ENCODE results near the gene C1QTNF3.

Gene C1QTNF3

DNA sequence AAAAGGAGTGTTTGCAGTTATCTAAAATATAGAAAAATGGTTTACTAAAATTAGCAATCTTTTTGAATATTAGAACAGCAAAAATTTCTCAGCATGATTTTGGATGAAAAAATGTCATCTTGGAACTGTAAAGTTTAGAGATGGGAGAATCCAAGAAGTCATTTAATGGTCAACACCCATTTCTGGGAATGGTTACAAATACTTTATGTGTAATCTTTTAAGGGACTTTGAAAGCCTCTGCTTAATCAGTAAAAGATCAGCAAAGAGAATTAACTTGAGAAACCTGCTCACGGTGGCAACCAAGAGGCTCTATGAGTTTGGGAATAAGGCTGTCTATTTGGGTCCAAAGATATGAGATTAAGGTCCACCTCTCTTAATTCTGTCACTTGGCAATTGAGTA, 13.0 kb downstream of the C1QTNF3 start:
- Histone ChIP-seq H3K79me2 (no peaks in the 10 kb centered on the region), H3K27ac (no peak overlapping the region), H3K9me3 (ENCODE audit: control insufficient read depth, low read length) (no peaks in the 10 kb centered on the region), H2AFZ (no peak overlapping the region), H3K4me1 (no peaks in the 10 kb centered on the region), H3K4me2 (ENCODE audit: low read length) (no peak overlapping the region), H3K9ac (no peak overlapping the region), H3K36me3 (ENCODE audit: control insufficient read depth, insufficient read depth, low read length) (no peaks in the 10 kb centered on the region), H3K27me3 (ENCODE audit: control insufficient read depth, insufficient read depth, low read length) (no peaks in the 10 kb centered on the region), H3K4me3 (ENCODE audit: low read depth, low read length) (no peak overlapping the region)
- TF ChIP-seq, protein P1, sequence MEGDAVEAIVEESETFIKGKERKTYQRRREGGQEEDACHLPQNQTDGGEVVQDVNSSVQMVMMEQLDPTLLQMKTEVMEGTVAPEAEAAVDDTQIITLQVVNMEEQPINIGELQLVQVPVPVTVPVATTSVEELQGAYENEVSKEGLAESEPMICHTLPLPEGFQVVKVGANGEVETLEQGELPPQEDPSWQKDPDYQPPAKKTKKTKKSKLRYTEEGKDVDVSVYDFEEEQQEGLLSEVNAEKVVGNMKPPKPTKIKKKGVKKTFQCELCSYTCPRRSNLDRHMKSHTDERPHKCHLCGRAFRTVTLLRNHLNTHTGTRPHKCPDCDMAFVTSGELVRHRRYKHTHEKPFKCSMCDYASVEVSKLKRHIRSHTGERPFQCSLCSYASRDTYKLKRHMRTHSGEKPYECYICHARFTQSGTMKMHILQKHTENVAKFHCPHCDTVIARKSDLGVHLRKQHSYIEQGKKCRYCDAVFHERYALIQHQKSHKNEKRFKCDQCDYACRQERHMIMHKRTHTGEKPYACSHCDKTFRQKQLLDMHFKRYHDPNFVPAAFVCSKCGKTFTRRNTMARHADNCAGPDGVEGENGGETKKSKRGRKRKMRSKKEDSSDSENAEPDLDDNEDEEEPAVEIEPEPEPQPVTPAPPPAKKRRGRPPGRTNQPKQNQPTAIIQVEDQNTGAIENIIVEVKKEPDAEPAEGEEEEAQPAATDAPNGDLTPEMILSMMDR (IDR thresholded peaks at IDR 0.05), result no peak

- H3K79me2 ChIP-seq, result no peaks in the 10 kb centered on the region
- H3K4me1 ChIP-seq, result no peaks in the 10 kb centered on the region
- H3K27ac ChIP-seq, result no peak overlapping the region
Measured at GRCh38 chr5:34028349-34028748, 14.7 kb downstream of the C1QTNF3 start.

DNA sequence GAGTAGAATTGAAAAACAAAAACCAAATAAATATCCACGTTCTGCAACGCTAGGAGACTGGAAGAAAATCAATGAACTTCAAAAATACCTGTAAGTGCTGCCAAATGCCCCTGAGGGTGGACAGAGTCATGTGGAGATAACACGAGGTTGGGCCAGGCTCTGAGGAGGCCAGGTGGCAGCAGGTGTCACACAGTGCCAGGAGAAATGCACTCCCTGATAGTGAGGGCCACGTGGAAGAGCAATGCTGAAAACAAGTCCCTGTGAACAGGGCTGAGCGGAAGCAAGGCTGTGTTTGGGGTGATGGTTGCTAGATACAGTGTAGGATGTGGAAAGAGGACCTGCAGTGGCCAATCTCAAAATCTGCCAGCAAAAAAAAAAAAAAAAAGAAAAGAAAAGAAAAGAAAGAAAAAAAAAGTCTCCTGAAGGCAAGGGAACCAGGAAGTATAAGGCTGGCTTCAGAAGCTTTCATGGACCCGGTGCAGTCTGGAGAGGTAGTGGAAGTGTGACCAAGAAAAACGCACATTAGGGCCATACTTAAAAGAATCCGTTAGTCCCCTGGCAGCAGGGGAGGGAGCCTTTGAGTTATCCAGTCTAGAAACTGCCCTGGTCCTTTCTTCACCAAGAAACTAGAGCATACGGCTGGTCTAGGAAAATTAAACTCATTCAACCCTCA, 16.8 kb downstream of the C1QTNF3 start:
- no peak overlapping the region for H3K4me3 ChIP-seq (ENCODE audit: low read depth, low read length)
- no peaks in the 10 kb centered on the region for H3K79me2 ChIP-seq
- H3K4me2 ChIP-seq (ENCODE audit: low read length), result no peak overlapping the region
- H2AFZ ChIP-seq, result no peak overlapping the region
- no peaks in the 10 kb centered on the region for H3K4me1 ChIP-seq
- no peaks in the 10 kb centered on the region for H3K9me3 ChIP-seq (ENCODE audit: control insufficient read depth, low read length)
- no peak overlapping the region for H3K9ac ChIP-seq
- no peaks in the 10 kb centered on the region for H3K27me3 ChIP-seq (ENCODE audit: control insufficient read depth, insufficient read depth, low read length)
- H3K27ac ChIP-seq, result no peak overlapping the region
- TF ChIP-seq, protein P1 (IDR thresholded peaks at IDR 0.05), result no peak
- H3K36me3 ChIP-seq (ENCODE audit: control insufficient read depth, insufficient read depth, low read length), result no peaks in the 10 kb centered on the region

More at GRCh38 chr5:34028349-34028748, 14.7 kb downstream of the C1QTNF3 start:
- TF ChIP-seq, protein P1 (IDR thresholded peaks at IDR 0.05), result no peak
- no peak overlapping the region for H3K9ac ChIP-seq
- H2AFZ ChIP-seq, result no peak overlapping the region
- no peaks in the 10 kb centered on the region for H3K9me3 ChIP-seq (ENCODE audit: control insufficient read depth, low read length)
- no peak overlapping the region for H3K4me2 ChIP-seq (ENCODE audit: low read length)
- no peaks in the 10 kb centered on the region for H3K36me3 ChIP-seq (ENCODE audit: control insufficient read depth, insufficient read depth, low read length)
- H3K27me3 ChIP-seq (ENCODE audit: control insufficient read depth, insufficient read depth, low read length), result no peaks in the 10 kb centered on the region
- no peak overlapping the region for H3K4me3 ChIP-seq (ENCODE audit: low read depth, low read length)

GRCh38 chr5:34022121-34022705, 20.8 kb downstream of the C1QTNF3 start:
- no peak overlapping the region for H3K4me3 ChIP-seq (ENCODE audit: low read depth, low read length)
- H3K9me3 ChIP-seq (ENCODE audit: control insufficient read depth, low read length), result no peaks in the 10 kb centered on the region
- no peak overlapping the region for H3K9ac ChIP-seq
- no peaks in the 10 kb centered on the region for H3K27me3 ChIP-seq (ENCODE audit: control insufficient read depth, insufficient read depth, low read length)
- H3K79me2 ChIP-seq, result no peaks in the 10 kb centered on the region
- no peak overlapping the region for H3K27ac ChIP-seq
- no peaks in the 10 kb centered on the region for H3K36me3 ChIP-seq (ENCODE audit: control insufficient read depth, insufficient read depth, low read length)
- H2AFZ ChIP-seq, result no peak overlapping the region
- H3K4me2 ChIP-seq (ENCODE audit: low read length), result no peak overlapping the region
- H3K4me1 ChIP-seq, result no peaks in the 10 kb centered on the region
- TF ChIP-seq, protein P1 (IDR thresholded peaks at IDR 0.05), result no peak

DNA sequence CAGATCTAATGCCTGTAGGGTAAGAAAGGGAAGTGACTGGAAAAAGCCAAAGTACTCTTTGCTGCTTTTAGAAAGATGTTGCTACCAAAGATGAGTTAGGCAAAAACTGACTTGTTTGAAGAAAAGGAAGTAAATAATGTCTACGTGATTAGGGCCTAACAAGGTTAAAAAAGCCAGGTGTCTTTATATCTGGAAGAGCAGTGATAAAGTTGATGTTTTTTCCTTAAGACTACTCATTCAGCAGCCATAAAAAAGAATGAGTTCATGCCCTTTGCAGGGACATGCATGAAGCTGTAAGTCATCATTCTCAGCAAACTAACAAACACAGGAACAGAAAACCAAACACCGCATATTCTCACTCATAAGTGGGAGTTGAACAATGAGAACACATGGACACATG, 21.7 kb downstream of the C1QTNF3 start:
- TF ChIP-seq, protein P1 (IDR thresholded peaks at IDR 0.05), result no peak
- no peak overlapping the region for H3K4me2 ChIP-seq (ENCODE audit: low read length)
- H3K27me3 ChIP-seq (ENCODE audit: control insufficient read depth, insufficient read depth, low read length), result no peaks in the 10 kb centered on the region
- no peak overlapping the region for H2AFZ ChIP-seq
- H3K36me3 ChIP-seq (ENCODE audit: control insufficient read depth, insufficient read depth, low read length), result no peaks in the 10 kb centered on the region
- no peak overlapping the region for H3K9ac ChIP-seq
- H3K79me2 ChIP-seq, result no peaks in the 10 kb centered on the region
- no peaks in the 10 kb centered on the region for H3K4me1 ChIP-seq
- H3K9me3 ChIP-seq (ENCODE audit: control insufficient read depth, low read length), result no peaks in the 10 kb centered on the region
- H3K27ac ChIP-seq, result no peak overlapping the region
- H3K4me3 ChIP-seq (ENCODE audit: low read depth, low read length), result no peak overlapping the region
